Adipocyte (in vitro differentiated cells): ENCODE results near the gene RANBP9.

Source experiments
- DNase-seq: peaks from one replicate; pipeline ENCODE4 v3.0.0-alpha.2; 2015; ENCODE audit warnings: low read depth
- H3K27me3 ChIP-seq: replicated peaks from 2 replicates; pipeline ENCODE4 v1.7.0; 2013; ENCODE audit warnings: mild to moderate bottlenecking, low read length, moderate library complexity; ENCODE audit not compliant: control insufficient read depth, insufficient read depth
- H3K36me3 ChIP-seq: 2 replicates; pipeline ENCODE4 v1.7.0; 2013; ENCODE audit warnings: low read length, mild to moderate bottlenecking, moderate library complexity; ENCODE audit not compliant: control insufficient read depth, insufficient read depth, severe bottlenecking
- H3K4me1 ChIP-seq: 2 replicates; pipeline ENCODE4 v1.7.0; 2013; ENCODE audit warnings: mild to moderate bottlenecking, low read length, moderate library complexity; ENCODE audit not compliant: control insufficient read depth, insufficient read depth
- H3K4me3 ChIP-seq: 2 replicates; pipeline ENCODE4 v1.7.0; 2013; ENCODE audit warnings: mild to moderate bottlenecking, low read length, moderate library complexity
- H3K9ac ChIP-seq: 2 replicates; pipeline ENCODE4 v1.7.0; 2013; ENCODE audit warnings: mild to moderate bottlenecking, low read length, moderate library complexity
- H3K9me3 ChIP-seq: 2 replicates; pipeline ENCODE4 v1.7.0; 2013; ENCODE audit warnings: mild to moderate bottlenecking, low read length, moderate library complexity; ENCODE audit not compliant: control insufficient read depth

RANBP9 gene

GRCh38 chr6:13709689-13710551, 1.7 kb downstream of the RANBP9 start:
- peak overlapping the region; percentile 92 for H3K9ac ChIP-seq
- H3K27me3 ChIP-seq = no peaks in the 10 kb centered on the region
- no peaks in the 10 kb centered on the region for H3K9me3 ChIP-seq
- peaks cover 23% of the 10 kb centered on the region for H3K4me1 ChIP-seq
- DNase-seq = peak; percentile 73
- H3K36me3 ChIP-seq = no peaks in the 10 kb centered on the region
- peak overlapping the region; percentile 94 for H3K4me3 ChIP-seq

DNA sequence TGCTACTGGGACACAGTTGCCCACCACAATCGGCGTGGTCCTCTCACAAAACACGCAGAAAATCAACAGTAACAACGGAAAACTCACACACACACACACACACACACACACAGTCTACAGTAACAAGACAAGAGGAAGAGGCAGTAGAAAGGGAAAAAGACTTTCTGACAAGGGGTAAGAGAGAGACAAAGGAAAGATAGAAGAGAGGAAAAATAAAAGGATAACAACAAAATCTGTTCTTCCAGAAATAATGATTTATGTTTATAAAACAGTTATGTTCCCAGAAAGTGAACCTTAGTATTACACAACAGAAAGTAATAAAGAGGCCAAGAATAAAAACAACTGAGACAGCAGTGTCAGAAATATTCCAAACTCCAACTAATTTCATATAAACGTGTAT, 2.9 kb downstream of the RANBP9 start:
- Histone ChIP-seq H3K27me3 (no peaks in the 10 kb centered on the region), H3K36me3 (no peaks in the 10 kb centered on the region), H3K9me3 (no peaks in the 10 kb centered on the region), H3K9ac (peak overlapping the region; percentile 92), H3K4me3 (peak overlapping the region; percentile 94), H3K4me1 (peaks cover 23% of the 10 kb centered on the region)
- peak; percentile 47 for DNase-seq

DNA sequence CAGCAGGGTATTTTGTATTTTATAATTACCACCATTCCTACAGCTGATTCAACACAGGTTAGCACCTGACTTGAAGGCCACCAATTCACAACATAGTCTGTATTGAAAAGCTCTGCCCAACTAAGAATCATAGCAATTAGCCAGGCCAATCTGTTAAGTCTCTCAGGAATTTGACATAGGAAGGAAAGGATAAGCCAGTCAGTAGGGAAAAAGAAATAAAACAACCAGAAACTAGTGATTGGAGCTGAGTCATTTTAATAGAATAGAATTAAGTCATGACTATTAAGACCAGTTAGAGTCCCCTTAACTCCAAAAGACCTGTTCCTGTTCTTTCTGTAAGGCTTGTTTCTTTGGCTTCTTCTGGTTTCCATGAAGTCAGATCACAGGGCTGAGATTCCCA, 8.1 kb downstream of the RANBP9 start:
- H3K9ac ChIP-seq = no peak overlapping the region
- H3K9me3 ChIP-seq = no peaks in the 10 kb centered on the region
- H3K4me3 ChIP-seq = no peak overlapping the region
- no peaks in the 10 kb centered on the region for H3K27me3 ChIP-seq
- H3K4me1 ChIP-seq = peaks cover 12% of the 10 kb centered on the region
- no peak for DNase-seq
- H3K36me3 ChIP-seq = no peaks in the 10 kb centered on the region

GRCh38 chr6:13702809-13703302, 8.8 kb downstream of the RANBP9 start:
- H3K27me3 ChIP-seq = no peaks in the 10 kb centered on the region
- no peak overlapping the region for H3K4me3 ChIP-seq
- H3K9ac ChIP-seq = no peak overlapping the region
- peaks cover 7% of the 10 kb centered on the region for H3K4me1 ChIP-seq
- H3K36me3 ChIP-seq = no peaks in the 10 kb centered on the region
- DNase-seq = no peak
- no peaks in the 10 kb centered on the region for H3K9me3 ChIP-seq

- no peak overlapping the region for H3K4me3 ChIP-seq
- no peak overlapping the region for H3K9ac ChIP-seq
- no peaks in the 10 kb centered on the region for H3K9me3 ChIP-seq
- H3K4me1 ChIP-seq = peaks cover 28% of the 10 kb centered on the region
- no peaks in the 10 kb centered on the region for H3K36me3 ChIP-seq
- H3K27me3 ChIP-seq = no peaks in the 10 kb centered on the region
- DNase-seq = no peak
These were observed 11.4 kb downstream of the RANBP9 start for GRCh38 chr6:13700232-13700631.

GRCh38 chr6:13698715-13699114, 12.9 kb downstream of the RANBP9 start:
- Histone ChIP-seq H3K27me3 (no peaks in the 10 kb centered on the region), H3K4me3 (no peak overlapping the region), H3K36me3 (no peaks in the 10 kb centered on the region), H3K9ac (no peak overlapping the region), H3K9me3 (no peaks in the 10 kb centered on the region), H3K4me1 (peaks cover 41% of the 10 kb centered on the region)
- DNase-seq = no peak

GRCh38 chr6:13697857-13698256, 13.8 kb downstream of the RANBP9 start:
- Histone ChIP-seq H3K36me3 (no peaks in the 10 kb centered on the region), H3K9me3 (no peaks in the 10 kb centered on the region), H3K27me3 (no peaks in the 10 kb centered on the region), H3K4me3 (no peak overlapping the region), H3K9ac (no peak overlapping the region), H3K4me1 (peaks cover 41% of the 10 kb centered on the region)
- no peak for DNase-seq

DNA sequence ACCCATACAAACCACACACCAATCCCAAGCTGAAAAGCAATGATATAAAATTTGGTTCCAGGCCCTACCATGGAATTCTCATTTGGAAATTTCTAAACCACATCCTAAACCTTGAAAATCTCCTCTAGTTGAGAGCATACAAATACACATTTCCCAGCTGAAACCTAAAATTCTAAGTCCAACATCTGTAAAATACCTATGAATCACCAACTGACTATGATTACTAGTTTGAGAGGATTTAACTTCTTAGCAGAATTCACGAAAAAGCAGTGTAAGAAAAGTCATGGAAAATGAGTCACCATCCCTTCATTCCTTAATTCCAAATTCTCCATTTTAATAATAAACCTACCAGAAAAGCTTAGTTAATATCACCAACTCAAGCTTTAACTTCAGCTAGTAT, 15.4 kb downstream of the RANBP9 start:
- Histone ChIP-seq H3K9ac (peak overlapping the region; percentile 21), H3K4me1 (peaks cover 41% of the 10 kb centered on the region), H3K36me3 (no peaks in the 10 kb centered on the region), H3K27me3 (no peaks in the 10 kb centered on the region), H3K9me3 (no peaks in the 10 kb centered on the region), H3K4me3 (peak overlapping the region; percentile 24)
- peak; percentile 69 for DNase-seq

GRCh38 chr6:13695252-13695651, 16.4 kb downstream of the RANBP9 start:
- no peaks in the 10 kb centered on the region for H3K9me3 ChIP-seq
- H3K36me3 ChIP-seq = peaks cover 2% of the 10 kb centered on the region
- DNase-seq = peak; percentile 39
- peak overlapping the region; percentile 41 for H3K9ac ChIP-seq
- peaks cover 41% of the 10 kb centered on the region for H3K4me1 ChIP-seq
- peak overlapping the region; percentile 17 for H3K4me3 ChIP-seq
- no peaks in the 10 kb centered on the region for H3K27me3 ChIP-seq

GRCh38 chr6:13694562-13694961, 17.1 kb downstream of the RANBP9 start:
- Histone ChIP-seq H3K9ac (peak overlapping the region; percentile 41), H3K27me3 (no peaks in the 10 kb centered on the region), H3K4me3 (peak overlapping the region; percentile 16), H3K4me1 (peaks cover 46% of the 10 kb centered on the region), H3K36me3 (peaks cover 3% of the 10 kb centered on the region), H3K9me3 (no peaks in the 10 kb centered on the region)
- no peak for DNase-seq

GRCh38 chr6:13689511-13690256, 22.0 kb downstream of the RANBP9 start:
- Histone ChIP-seq H3K4me1 (peaks cover 20% of the 10 kb centered on the region), H3K36me3 (peaks cover 3% of the 10 kb centered on the region), H3K27me3 (no peaks in the 10 kb centered on the region), H3K9me3 (no peaks in the 10 kb centered on the region), H3K4me3 (no peak overlapping the region), H3K9ac (no peak overlapping the region)
- no peak for DNase-seq
